Muscle of leg (tissue), 16 donors: ENCODE measurements around the gene VPS13A. TPM values are rescaled to one million over a fixed set of nuclear protein-coding genes. Genes with fewer than 3 reads are reported as not detected.

Source experiments
- DNase-seq: peaks from one replicate; pipeline ENCODE4 v3.0.0; 2013
- H3K27ac ChIP-seq: one replicate; pipeline ENCODE4 v1.5.1; 2013; ENCODE audit warnings: mild to moderate bottlenecking, low read length, control low read depth
- H3K27me3 ChIP-seq: one replicate; pipeline ENCODE4 v1.6.1; 2013; ENCODE audit warnings: low read length; ENCODE audit not compliant: control insufficient read depth, insufficient read depth
- H3K36me3 ChIP-seq: one replicate; pipeline ENCODE4 v1.6.1; 2013; ENCODE audit warnings: low read length; ENCODE audit not compliant: control insufficient read depth, insufficient read depth
- H3K4me1 ChIP-seq: one replicate; pipeline ENCODE4 v1.6.1; 2013; ENCODE audit warnings: low read length; ENCODE audit not compliant: control insufficient read depth, insufficient read depth
- H3K4me3 ChIP-seq: one replicate; pipeline ENCODE4 v1.5.1; 2013; ENCODE audit warnings: low read length, control low read depth
- H3K9me3 ChIP-seq: replicated peaks from 2 replicates; pipeline ENCODE4 v1.6.1; 2013; ENCODE audit warnings: low read depth, low read length; ENCODE audit not compliant: control insufficient read depth
- WGBS: methylation state at CpG from one replicate; pipeline ENCODE4 v1.1.5; 2013; ENCODE audit warnings: missing lambda C conversion rate; ENCODE audit not compliant: insufficient coverage; 5-methylcytosine and 5-hydroxymethylcytosine counted together
- long read RNA-seq, 11 donors: transcript quantifications; one replicate each; lab custom pipeline, GENCODE V29; 2026
- polyA plus RNA-seq, 8 donors: library from polyadenylated mRNA; unstranded; fragments of 120-200 nt; gene quantifications; one replicate each; pipeline versions ENCODE4 v1.2.1 to v1.2.3, GENCODE V29; 2013; ENCODE audit warnings: inconsistent platforms in 1 of 8, low replicate concordance in 1 of 8; ENCODE audit not compliant: insufficient read length in 8 of 8, insufficient read depth in 1 of 8
- total RNA-seq: library from RNA; stranded (reverse); fragments of 120-200 nt; gene quantifications from one replicate; pipeline ENCODE4 v1.2.4, GENCODE V29; 2013

VPS13A gene
- 17.8 TPM for total RNA-seq
- 10 to 100 TPM in 7 of 8 donors, 1 to 10 TPM in 1; 8.7 to 18.4 (median 13.4) TPM for polyA plus RNA-seq
- long read RNA-seq, donor 1, result 0 reads
- long read RNA-seq, donor 2, result 0 reads
- long read RNA-seq, donor 3, partial matches to known transcripts, result 0 of 1 reads
- long read RNA-seq, donor 3, other reads (novel, unspliced or antisense), result 0 of 1 reads
- long read RNA-seq, donor 4, result 0 reads
- long read RNA-seq, donor 5, result 0 reads
- long read RNA-seq, donor 6, partial matches to known transcripts, result 0 of 2 reads
- long read RNA-seq, donor 6, other reads (novel, unspliced or antisense), result 0 of 2 reads
- long read RNA-seq, donor 7, result 0 reads
- long read RNA-seq, donor 8, result 0 reads
- long read RNA-seq, donor 9, result 0 reads
- long read RNA-seq, donor 10, result 0 reads
- long read RNA-seq, donor 11, result 0 reads

- Histone ChIP-seq H3K27me3 (peaks cover 5% of the 10 kb centered on the region), H3K36me3 (no peaks in the 10 kb centered on the region), H3K27ac (peak within 1 kb of the TSS; percentile 87), H3K4me3 (peak within 1 kb of the TSS; percentile 79), H3K9me3 (no peaks in the 10 kb centered on the region), H3K4me1 (peaks cover 7% of the 10 kb centered on the region)
- peak; percentile 95 for DNase-seq
- WGBS, result under 1% methylated on average over 87 of the region's 89 CpGs
Measured at GRCh38 chr9:77177143-77177893, at the start of gene VPS13A. TSS of gene VPS13A (plus strand) at chr9:77177534. CDS start at chr9:77177705, 171 bp downstream.

- no peak for DNase-seq
- Histone ChIP-seq H3K36me3 (no peaks in the 10 kb centered on the region), H3K4me3 (no peak overlapping the region), H3K4me1 (no peaks in the 10 kb centered on the region), H3K9me3 (no peaks in the 10 kb centered on the region), H3K27me3 (no peaks in the 10 kb centered on the region), H3K27ac (no peak overlapping the region)
- no CpG with 5 or more reads among the region's 1 CpG for WGBS
Measured at GRCh38 chr9:77128125-77128789, 49.1 kb upstream of the VPS13A start.

- no peak overlapping the region for H3K4me3 ChIP-seq
- no peaks in the 10 kb centered on the region for H3K27me3 ChIP-seq
- no CpG with 5 or more reads among the region's 5 CpGs for WGBS
- H3K4me1 ChIP-seq, result no peaks in the 10 kb centered on the region
- H3K9me3 ChIP-seq, result no peaks in the 10 kb centered on the region
- no peaks in the 10 kb centered on the region for H3K36me3 ChIP-seq
- H3K27ac ChIP-seq, result no peak overlapping the region
- no peak for DNase-seq
Measured at GRCh38 chr9:77131399-77131798, 45.9 kb upstream of the VPS13A start.

- Histone ChIP-seq H3K27me3 (no peaks in the 10 kb centered on the region), H3K9me3 (no peaks in the 10 kb centered on the region), H3K4me1 (no peaks in the 10 kb centered on the region), H3K4me3 (no peak overlapping the region), H3K27ac (no peak overlapping the region), H3K36me3 (no peaks in the 10 kb centered on the region)
- WGBS, result no CpG with 5 or more reads among the region's 1 CpG
- no peak for DNase-seq
Measured at GRCh38 chr9:77133011-77133410, 44.3 kb upstream of the VPS13A start.

- H3K4me3 ChIP-seq, result no peak overlapping the region
- no peaks in the 10 kb centered on the region for H3K4me1 ChIP-seq
- no peaks in the 10 kb centered on the region for H3K36me3 ChIP-seq
- DNase-seq, result no peak
- no peaks in the 10 kb centered on the region for H3K27me3 ChIP-seq
- no peak overlapping the region for H3K27ac ChIP-seq
- WGBS, result 100% methylated on average over 1 of the region's 2 CpGs
- H3K9me3 ChIP-seq, result no peaks in the 10 kb centered on the region
Measured at GRCh38 chr9:77142366-77142765, 35.0 kb upstream of the VPS13A start.

GRCh38 chr9:77149879-77150278 lies 27.5 kb upstream of the VPS13A start:
- 52% methylated on average over 2 of the region's 2 CpGs for WGBS
- no peaks in the 10 kb centered on the region for H3K27me3 ChIP-seq
- H3K4me3 ChIP-seq, result no peak overlapping the region
- DNase-seq, result no peak
- H3K4me1 ChIP-seq, result no peaks in the 10 kb centered on the region
- H3K9me3 ChIP-seq, result no peaks in the 10 kb centered on the region
- H3K36me3 ChIP-seq, result no peaks in the 10 kb centered on the region
- no peak overlapping the region for H3K27ac ChIP-seq

GRCh38 chr9:77152289-77152688 lies 25.0 kb upstream of the VPS13A start:
- no CpG with 5 or more reads among the region's 1 CpG for WGBS
- DNase-seq, result no peak
- Histone ChIP-seq H3K4me1 (no peaks in the 10 kb centered on the region), H3K27me3 (no peaks in the 10 kb centered on the region), H3K27ac (no peak overlapping the region), H3K36me3 (no peaks in the 10 kb centered on the region), H3K9me3 (no peaks in the 10 kb centered on the region), H3K4me3 (no peak overlapping the region)

GRCh38 chr9:77156646-77157371 lies 20.5 kb upstream of the VPS13A start:
- WGBS, result no CpG with 5 or more reads among the region's 2 CpGs
- Histone ChIP-seq H3K9me3 (no peaks in the 10 kb centered on the region), H3K4me1 (no peaks in the 10 kb centered on the region), H3K27me3 (peaks cover 5% of the 10 kb centered on the region), H3K27ac (no peak overlapping the region), H3K36me3 (no peaks in the 10 kb centered on the region), H3K4me3 (no peak overlapping the region)
- no peak for DNase-seq

- no peaks in the 10 kb centered on the region for H3K4me1 ChIP-seq
- H3K9me3 ChIP-seq, result no peaks in the 10 kb centered on the region
- no peak overlapping the region for H3K4me3 ChIP-seq
- no peaks in the 10 kb centered on the region for H3K36me3 ChIP-seq
- DNase-seq, result no peak
- peaks cover 5% of the 10 kb centered on the region for H3K27me3 ChIP-seq
- 86% methylated on average over 5 of the region's 6 CpGs for WGBS
- no peak overlapping the region for H3K27ac ChIP-seq
Measured at GRCh38 chr9:77158772-77159513, 18.4 kb upstream of the VPS13A start.
